Parathyroid adenoma (tissue), 2 donors: Measurements from ENCODE around the gene TBC1D16.

ENCODE experiments used
- H2AFZ ChIP-seq: fragments of 300-600 bp; sonication (generic); one replicate; pipeline ENCODE4 v1.7.0; 2017; ENCODE audit warnings: antibody characterized with exemption, mild to moderate bottlenecking
- H3K27ac ChIP-seq: fragments of 300-600 bp; sonication (generic); one replicate; pipeline ENCODE4 v1.7.0; 2017
- H3K27me3 ChIP-seq: fragments of 300-600 bp; sonication (generic); one replicate; pipeline ENCODE4 v1.7.0; 2017; ENCODE audit warnings: low read length; ENCODE audit not compliant: control insufficient read depth, insufficient read depth
- H3K36me3 ChIP-seq: fragments of 300-600 bp; sonication (generic); one replicate; pipeline ENCODE4 v1.7.0; 2017; ENCODE audit warnings: low read length; ENCODE audit not compliant: control insufficient read depth, insufficient read depth
- H3K4me1 ChIP-seq: fragments of 300-600 bp; sonication (generic); one replicate; pipeline ENCODE4 v1.7.0; 2017; ENCODE audit warnings: control low read depth
- H3K4me2 ChIP-seq: fragments of 300-600 bp; sonication (generic); one replicate; pipeline ENCODE4 v1.7.0; 2017; ENCODE audit warnings: low read length
- H3K4me3 ChIP-seq: fragments of 300-600 bp; sonication (generic); one replicate; pipeline ENCODE4 v1.7.0; 2017; ENCODE audit warnings: low read depth, low read length
- H3K79me2 ChIP-seq: fragments of 300-600 bp; sonication (generic); one replicate; pipeline ENCODE4 v1.7.0; 2017; ENCODE audit warnings: control low read depth
- H3K9ac ChIP-seq: fragments of 300-600 bp; sonication (generic); one replicate; pipeline ENCODE4 v1.7.0; 2017; ENCODE audit warnings: mild to moderate bottlenecking
- H3K9me3 ChIP-seq: fragments of 300-600 bp; sonication (generic); one replicate; pipeline ENCODE4 v1.7.0; 2017; ENCODE audit warnings: low read length; ENCODE audit not compliant: control insufficient read depth
- CTCF ChIP-seq: fragments of 300-600 bp; sonication (generic); IDR thresholded peaks from one replicate; pipeline ENCODE4 v1.7.0; 2017; ENCODE audit warnings: antibody characterized with exemption, mild to moderate bottlenecking
- donor health status: primary hyperparathyroidism.

Gene TBC1D16

GRCh38 chr17:80031691-80032430 is 3.8 kb downstream of the TBC1D16 start:
- H3K27ac ChIP-seq, result no peak overlapping the region
- H3K27me3 ChIP-seq, result no peaks in the 10 kb centered on the region
- H3K9ac ChIP-seq, result no peak overlapping the region
- H3K36me3 ChIP-seq, result no peaks in the 10 kb centered on the region
- H3K79me2 ChIP-seq, result peaks cover 15% of the 10 kb centered on the region
- H3K4me1 ChIP-seq, result peaks cover 15% of the 10 kb centered on the region
- no peaks in the 10 kb centered on the region for H3K9me3 ChIP-seq
- no peak overlapping the region for H3K4me3 ChIP-seq
- no peak overlapping the region for H2AFZ ChIP-seq
- no peak overlapping the region for H3K4me2 ChIP-seq
- TF ChIP-seq CTCF, result no peak

GRCh38 chr17:80030730-80031410 is 4.8 kb downstream of the TBC1D16 start:
- Histone ChIP-seq H3K4me2 (peak overlapping the region; percentile 13), H3K4me3 (no peak overlapping the region), H3K79me2 (peaks cover 15% of the 10 kb centered on the region), H3K4me1 (peaks cover 15% of the 10 kb centered on the region), H3K27me3 (no peaks in the 10 kb centered on the region), H2AFZ (peak overlapping the region; percentile 38), H3K27ac (no peak overlapping the region), H3K36me3 (no peaks in the 10 kb centered on the region), H3K9ac (no peak overlapping the region), H3K9me3 (no peaks in the 10 kb centered on the region)
- TF ChIP-seq CTCF, result peak; percentile 35

- peaks cover 15% of the 10 kb centered on the region for H3K79me2 ChIP-seq
- H3K4me3 ChIP-seq, result no peak overlapping the region
- no peak overlapping the region for H3K9ac ChIP-seq
- no peaks in the 10 kb centered on the region for H3K27me3 ChIP-seq
- H3K4me1 ChIP-seq, result peaks cover 15% of the 10 kb centered on the region
- no peak overlapping the region for H2AFZ ChIP-seq
- TF ChIP-seq CTCF, result no peak
- H3K4me2 ChIP-seq, result no peak overlapping the region
- H3K9me3 ChIP-seq, result no peaks in the 10 kb centered on the region
- no peak overlapping the region for H3K27ac ChIP-seq
- H3K36me3 ChIP-seq, result no peaks in the 10 kb centered on the region
Measured at GRCh38 chr17:80029258-80029974, 6.3 kb downstream of the TBC1D16 start.

- Histone ChIP-seq H2AFZ (peak overlapping the region; percentile 30), H3K9me3 (no peaks in the 10 kb centered on the region), H3K4me2 (peak overlapping the region; percentile 10), H3K27ac (peak overlapping the region; percentile 52), H3K4me1 (peaks cover 17% of the 10 kb centered on the region), H3K36me3 (no peaks in the 10 kb centered on the region), H3K4me3 (no peak overlapping the region), H3K79me2 (peaks cover 15% of the 10 kb centered on the region), H3K9ac (no peak overlapping the region), H3K27me3 (no peaks in the 10 kb centered on the region)
- no peak for TF ChIP-seq CTCF
Measured at GRCh38 chr17:80028030-80028429, 7.6 kb downstream of the TBC1D16 start.
